GM18517 (cell line): ENCODE measurements around the gene LMF1.

Source experiments
- ATAC-seq: cut with Tn5 transposase; IDR thresholded peaks from one replicate; pipeline ENCODE4 v1.9.1; 2021; ENCODE audit warnings: mild to moderate bottlenecking, moderate library complexity; ENCODE audit not compliant: unreplicated experiment

LMF1 gene

DNA sequence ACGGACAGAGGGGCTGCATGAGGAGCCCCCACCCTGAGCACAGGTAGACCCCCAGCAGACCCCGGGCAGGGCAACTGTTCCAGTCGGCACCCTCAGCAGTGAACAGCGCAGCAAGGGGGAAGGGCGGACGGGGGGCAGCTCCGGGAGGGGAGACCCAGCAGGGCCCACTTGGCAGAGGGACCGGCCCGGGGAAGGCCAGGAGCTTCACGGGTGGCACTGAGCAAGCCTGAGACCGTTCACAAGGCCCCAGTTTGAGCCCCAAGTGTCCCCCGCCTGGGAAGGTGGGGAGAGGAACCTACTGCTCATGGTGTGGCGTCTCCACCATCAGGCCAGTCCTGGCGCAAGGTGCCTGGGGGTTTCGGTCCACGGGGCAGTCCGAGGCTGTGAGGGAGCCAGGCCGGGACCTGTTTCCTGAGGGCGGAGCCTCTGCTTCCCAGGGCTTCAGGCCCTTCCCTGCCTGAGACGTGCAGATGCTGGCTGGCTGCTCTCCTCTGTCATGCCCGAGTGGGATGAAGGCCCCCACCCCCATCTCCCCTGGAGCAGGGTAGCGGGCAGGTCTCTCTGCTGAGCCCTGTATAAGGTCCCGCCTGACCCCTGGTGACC is 115.9 kb downstream of the LMF1 start:
- no peak for ATAC-seq

DNA sequence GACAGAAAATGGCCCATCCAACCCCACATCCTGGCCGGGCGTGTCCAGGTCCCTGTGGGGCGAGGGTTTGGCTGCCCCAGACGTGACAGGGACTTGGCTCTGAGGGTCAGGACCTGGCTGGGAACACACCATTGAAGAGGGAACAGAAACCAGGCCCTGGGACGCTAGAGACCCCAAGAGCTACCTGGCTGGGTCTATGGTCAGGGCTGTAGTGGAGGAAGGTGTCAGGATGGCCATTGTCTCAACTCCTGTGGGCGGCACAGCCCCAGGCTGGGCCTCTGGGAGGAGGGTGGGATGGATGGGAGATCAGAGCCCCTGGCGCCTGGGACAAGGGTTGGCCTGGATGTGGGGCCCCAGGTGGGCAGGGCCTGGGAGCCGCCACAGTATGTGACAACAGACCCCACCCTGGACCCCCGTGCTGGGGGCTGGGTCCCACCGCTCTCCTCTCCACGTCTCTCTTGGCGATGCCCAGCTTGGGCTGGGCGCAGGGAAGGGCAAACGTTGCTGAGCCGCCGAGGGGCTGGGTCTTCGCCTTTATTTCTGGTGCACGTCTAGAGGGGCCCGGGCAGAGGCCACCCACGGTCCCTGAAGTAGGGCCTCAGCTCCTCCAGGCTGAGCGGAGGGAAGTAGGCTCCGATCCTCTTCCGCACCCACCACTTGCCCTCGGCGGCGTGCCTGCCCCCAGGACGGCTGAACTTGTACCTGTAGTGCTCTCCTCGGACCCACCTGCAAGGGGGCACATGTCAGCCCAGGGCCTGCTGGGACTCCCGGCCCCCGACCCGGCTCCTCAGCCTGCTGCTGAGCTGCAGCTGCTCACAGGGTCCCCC is 116.6 kb downstream of the LMF1 start:
- ATAC-seq = no peak

DNA sequence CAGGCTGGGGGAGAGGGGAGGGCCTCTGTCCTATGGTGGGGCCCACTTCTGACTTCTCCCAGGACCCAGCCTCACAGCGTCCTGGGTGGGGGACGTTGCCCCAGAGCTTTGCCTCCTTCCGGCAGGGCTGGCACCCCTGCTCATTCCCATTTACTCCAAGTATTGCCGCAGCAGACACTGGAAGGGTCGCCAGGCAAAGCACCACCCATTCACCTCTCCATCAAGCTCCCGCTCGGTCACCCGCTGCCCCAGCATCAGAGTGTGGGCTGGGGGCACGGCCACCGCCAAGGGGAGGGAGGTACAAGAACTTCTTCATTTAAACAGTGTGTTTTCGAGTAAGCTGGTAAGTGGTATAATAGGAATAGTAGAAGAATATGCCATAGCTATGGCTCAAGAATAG is 117.5 kb downstream of the LMF1 start:
- ATAC-seq = no peak

DNA sequence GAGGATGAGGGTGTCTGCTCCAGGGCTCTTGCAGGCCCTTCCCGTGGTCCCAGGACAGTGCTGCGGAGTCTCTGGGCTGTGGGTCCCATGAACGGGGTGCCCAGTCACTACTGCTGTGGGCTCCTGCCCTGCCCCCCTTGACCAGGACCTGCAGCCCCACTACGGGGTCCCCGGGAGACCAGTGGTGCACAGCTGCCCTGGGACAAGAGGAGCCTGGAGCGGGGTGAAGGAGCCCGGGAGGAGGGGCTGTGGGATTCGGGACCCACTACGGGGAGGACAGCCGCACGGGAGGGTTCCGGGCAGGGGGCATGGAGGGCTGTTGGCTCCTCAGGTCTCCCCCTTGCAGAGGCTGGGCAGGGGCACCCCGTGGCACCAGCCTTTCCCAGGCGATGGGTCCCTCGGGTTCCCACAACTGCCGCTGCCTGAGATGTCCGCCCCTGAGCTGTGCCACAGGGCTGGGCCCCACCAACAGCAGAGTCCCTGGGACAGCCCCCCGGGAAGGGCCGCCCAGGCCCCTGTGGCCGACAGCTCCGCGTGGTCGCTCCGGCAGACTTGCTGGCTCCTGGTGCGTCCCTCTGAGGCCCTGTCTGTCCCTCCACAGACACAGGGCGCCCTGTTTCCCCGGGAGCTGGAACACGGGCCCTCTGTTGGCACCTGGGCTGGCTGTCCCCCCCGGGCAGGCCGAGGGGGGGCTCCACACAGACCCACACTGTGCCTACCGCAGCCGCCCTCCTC is 118.2 kb downstream of the LMF1 start:
- no peak for ATAC-seq

DNA sequence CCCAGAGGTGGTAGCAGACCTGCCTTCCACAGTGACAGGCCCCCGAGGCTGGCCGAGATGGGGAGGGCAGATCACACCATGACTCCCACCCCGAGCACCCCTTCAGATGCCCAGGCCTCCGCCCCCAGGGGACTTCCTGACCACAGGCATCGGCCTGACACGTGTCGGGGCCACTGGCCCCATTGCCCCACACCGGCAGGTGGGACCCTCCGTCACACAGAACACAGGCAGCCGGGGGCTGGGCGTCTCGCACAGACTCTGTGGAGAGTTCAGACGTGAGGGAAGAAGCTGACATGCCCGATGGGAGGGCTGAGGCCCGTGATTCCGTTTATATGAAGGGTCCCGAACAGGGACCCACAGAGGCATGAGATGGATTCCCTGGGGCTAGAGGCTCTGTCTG is 118.9 kb downstream of the LMF1 start:
- no peak for ATAC-seq

DNA sequence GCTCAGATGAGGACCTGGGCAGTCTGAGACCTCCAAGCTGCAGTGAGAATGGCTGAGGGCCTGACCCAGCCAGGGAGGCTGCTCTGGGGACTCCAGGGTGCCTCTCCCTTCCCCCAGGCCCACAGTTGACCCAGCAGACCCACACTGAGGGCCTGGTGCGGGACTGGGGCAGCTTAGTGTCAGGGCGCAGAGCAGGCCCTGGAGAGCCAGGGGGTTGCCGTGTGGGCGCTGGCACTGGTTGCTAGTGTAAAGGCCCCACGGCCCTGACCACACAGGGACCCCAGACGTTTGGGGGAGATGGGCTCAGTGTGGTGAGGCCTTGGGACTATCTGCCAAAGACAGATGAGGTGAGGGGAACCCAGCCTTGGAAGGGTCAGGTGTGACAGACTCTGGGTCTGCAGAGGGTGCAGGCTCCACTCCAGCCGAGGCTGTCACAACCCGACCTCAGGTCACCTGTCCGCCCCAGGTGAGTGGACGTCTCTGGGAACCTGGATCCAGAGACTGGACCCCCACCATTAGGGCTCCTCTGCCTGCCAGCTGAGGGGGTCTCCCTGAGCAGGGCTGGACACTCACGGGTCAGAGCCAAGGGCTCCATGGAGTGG is 119.5 kb downstream of the LMF1 start:
- ATAC-seq = no peak

DNA sequence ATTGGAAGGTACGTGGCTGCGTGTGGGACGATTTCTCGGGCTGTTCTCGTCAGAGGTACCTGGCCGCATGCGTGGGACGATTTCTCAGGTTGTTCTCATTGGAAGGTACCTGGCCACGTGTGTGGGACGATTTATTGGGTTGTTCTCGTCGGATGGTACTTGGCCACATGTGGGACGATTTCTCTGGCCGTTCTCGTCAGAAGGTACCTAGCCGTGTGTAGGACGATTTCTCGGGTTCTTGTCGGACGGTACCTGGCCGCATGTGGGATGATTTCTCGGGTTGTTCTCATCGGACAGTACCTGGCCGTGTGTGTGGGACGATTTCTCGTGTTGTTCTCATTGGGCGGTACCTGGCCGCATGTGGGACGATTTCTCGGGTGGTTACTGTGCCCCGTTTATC is 120.1 kb downstream of the LMF1 start:
- no peak for ATAC-seq

DNA sequence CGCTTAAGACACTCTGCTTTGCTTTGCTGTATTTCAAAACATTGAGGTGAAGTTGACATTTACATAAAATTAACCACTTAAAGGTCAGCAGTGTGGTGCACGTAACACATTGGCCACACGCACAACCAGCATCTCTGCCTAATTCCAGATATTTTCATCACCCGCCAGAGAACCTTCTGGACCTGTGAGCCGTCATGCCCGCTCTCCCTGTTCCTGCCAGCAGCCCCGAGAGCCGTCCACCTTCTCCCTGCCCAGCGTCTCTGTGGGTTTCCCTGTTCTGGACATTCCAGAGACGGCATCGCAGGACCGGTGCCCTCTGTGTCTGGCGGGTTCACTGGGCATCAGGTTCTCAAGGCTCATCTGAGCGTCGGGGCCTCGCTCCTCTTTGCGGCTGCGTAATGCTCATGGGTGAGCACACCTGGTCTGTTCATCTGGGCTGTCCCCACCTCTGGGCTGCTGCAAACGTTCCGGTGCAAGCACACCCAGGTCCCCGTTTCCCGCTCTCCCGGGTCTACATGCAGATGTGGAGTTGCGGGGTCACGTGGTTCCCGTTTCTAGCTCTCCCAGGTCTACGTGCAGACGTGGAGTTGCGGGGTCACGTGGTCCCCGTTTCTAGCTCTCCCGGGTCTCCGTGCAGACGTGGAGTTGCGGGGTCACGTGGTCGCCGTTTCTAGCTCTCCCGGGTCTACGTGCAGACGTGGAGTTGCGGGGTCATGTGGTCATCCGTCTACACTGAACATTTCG is 122.1 kb downstream of the LMF1 start:
- no peak for ATAC-seq

DNA sequence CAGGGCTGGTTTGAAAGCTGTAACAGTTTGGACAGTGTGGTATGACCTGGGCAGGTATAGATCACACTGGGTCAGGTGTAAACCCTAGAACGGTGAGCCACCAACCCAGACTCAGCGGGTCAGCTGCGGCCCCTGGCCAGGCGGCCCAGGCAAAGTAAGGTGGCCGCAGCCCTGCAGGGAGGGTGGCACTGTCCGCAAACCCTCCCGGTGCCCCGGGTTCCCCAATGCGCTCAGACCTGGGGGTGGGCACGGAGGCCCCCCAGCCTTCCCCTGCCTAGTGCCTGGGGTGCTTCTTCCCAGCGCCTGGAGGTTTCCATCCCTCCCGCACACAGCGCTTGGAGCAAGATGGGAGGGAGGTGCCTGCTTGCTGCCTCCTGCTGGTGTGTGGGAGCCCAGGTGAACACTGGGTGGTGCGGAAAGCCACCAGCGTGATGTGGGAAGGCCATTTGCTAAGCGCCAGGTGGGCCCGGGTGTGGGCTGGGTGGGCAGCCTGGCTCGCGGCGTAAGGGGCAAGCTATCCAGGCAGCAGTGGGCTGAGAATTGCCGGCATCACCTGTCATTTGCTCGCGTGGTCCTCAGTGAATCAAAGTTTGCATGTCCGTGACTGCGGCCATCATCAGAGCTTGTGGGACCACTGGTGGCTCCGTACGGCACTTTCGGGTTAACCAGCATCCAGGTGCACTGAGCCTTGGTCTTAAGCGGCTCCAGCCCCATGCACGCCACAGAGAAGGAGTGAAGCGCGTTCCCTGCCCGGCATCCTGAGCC is 122.9 kb downstream of the LMF1 start:
- ATAC-seq = no peak

DNA sequence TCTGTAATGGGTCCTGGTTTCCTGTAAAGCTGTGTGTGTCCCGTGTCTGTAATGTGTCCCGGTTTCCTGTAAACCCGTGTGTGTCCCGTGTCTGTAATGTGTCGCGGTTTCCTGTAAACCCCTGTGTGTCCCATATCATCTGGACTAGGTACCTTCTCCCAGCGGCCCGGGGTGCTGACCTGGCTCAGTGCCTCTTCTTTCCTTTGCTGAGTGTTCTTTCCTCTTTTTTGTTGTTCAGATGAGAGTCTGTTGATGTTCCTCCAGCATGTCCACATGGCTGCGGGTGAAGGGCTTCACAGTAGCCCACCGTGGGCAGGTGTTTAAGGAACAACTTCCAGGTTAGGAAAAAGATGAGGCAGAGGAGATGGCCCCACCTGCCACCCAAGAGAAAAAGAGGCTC is 123.6 kb downstream of the LMF1 start:
- no peak for ATAC-seq

DNA sequence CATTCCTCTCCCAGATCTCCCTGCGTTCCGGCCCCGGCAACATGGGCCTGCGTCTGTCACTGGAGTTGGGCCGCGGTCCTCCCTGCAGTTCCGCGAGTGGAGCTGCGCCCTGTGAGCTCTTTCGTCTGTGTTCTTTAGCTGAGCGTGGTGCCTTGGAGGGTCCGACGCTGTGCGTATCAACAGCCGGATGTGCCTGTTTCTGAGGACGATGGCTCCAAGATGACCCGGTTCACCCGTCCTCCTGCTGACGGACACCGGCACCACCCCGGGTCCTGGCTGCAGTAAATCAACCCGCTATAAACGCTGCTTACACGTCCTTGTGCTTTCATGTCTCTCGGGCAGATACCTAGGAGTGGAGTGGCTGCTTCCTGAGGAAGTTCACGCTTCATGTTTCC is 125.4 kb downstream of the LMF1 start:
- no peak for ATAC-seq

DNA sequence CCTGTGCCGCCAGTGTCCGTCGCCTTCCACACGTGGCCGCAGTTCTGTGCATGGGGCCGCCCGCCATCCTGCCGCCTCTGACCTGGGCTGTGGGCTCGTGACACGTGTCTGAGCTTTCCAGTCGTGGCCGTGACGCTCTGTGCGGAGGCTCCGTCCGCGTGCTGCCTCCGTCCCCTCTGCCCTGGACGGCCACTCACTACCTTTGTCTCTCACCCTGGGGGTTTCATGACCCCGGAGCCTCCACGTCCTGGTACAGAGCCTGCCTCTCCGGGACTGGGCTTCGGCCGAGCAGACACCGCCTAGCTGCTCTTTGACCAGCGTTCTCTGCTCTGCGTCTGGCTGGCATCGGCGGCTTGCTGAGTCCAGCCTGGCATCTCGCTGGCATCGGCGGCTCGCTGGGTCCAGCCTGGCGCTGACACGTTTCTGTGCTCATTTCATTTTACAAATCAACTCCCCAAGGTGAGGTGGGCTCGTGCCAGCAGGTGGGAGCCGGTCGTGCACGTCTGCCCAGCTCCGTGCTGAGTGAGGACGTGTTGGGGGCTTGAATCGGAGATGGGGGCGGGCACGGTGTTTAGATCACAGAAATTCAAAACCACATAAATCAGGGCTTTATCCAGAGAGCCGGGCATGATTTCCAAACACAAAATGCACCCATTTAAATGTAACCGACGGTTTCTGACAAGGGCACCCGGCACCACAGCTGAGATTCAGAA is 126.0 kb downstream of the LMF1 start:
- ATAC-seq = no peak

DNA sequence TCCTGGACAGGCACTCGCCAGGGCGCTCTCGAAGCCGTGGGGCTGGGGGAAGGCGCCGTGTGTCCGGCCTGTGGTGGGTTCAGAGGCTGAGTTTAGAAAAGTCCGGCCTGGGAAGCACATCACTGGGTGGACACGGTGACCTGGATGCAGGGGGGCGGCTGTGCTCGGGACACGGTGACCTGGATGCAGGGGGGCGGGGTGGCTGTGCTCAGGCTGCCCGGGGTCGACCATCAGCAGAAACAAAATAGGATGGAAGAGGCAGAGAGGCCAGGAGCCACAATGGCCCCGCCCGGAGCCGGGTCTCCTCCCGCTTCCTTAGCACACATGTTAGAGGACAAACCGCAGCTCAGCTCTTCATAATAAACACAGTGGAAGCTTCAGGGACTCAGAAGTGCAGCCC is 127.0 kb downstream of the LMF1 start:
- ATAC-seq = no peak

DNA sequence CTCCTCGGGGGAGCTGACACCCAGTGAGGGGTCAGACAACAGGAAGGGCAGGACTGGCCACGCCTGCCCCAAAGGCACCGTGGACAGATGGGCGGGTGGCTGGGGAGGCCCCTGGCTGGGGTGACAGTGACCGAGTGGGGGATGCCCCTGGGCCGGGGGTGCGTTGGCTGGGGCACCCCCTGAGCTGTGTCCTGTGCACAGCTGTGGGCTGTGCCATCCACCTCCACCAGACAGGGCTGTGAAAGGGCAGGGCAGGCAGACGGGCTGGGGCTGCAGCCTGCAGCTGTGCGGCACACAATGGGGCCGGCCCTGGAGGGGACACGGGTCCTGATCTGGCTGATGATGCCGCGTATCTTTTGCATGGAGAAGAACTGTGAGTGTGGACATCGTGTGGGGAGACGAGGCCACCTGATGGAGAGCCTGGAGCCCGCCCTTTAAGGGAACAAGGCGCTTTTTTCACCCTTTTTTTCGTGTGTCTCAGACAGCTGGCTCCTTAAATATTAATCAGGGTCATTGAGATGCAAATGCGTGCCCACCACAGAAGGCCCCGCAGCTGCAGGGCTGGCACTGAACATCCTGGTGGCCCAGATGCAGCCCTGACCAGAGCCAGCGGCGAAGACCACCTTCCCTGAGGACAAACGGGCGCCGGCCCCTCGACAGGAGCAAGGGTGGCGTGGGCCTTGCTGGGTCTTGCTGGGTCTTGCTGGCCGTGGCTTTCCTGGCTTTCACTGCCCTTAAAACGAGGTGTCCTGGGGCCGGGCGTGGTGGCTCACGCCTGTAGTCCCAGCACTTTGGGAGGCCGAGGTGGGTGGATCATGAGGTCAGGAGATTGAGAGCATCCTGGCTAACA is 127.8 kb downstream of the LMF1 start:
- ATAC-seq = no peak

DNA sequence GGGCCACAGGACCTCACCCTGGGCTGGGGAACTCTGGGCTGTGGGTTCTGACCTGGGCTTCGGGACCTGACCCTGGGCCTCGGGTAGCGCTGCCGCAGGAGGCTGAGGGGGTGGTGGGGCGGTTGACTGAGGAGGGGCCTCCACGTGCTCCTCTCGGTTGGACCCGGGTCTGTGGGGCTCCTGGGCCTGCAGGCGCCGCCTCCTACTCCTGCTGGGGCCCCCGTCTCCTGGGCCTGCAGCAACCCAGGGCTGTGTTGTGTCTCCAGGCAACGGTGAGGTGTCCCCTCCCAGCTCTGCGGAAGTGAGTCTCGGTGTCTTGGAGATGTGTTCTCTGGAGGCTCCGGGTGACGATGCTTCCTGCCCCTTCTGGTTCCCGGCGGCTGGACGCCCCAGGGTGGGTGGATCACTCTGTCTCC is 128.7 kb downstream of the LMF1 start:
- no peak for ATAC-seq

DNA sequence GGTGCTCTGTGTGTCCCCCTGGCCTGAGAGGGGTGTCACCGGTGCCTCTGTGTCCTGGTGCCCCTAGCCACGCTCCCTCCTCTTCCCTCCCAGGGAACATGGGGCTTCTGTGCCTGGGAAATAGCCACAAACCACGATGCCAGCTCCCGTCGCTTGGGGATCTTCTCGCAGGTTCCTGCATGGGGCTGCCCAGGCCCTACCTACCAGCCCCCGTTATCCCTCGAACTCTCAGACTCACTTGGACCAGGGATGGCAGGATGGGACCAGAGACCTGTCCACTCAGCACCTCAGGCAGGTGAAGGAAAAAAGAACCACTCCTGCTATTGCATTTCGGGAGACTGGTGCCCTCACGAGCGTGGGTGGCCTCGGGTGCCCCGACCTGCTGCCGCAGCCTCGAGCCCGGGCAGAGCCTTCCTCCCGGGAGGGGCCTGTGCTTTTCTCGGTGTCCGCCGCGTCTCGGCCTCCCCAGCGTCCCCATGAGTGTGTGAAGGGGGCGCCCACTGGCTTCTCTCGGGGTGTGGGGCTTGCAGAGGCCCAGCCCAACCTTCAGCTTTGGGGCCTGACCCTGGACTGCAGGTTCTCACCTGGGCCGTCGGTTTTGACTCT is 129.2 kb downstream of the LMF1 start:
- ATAC-seq = no peak

DNA sequence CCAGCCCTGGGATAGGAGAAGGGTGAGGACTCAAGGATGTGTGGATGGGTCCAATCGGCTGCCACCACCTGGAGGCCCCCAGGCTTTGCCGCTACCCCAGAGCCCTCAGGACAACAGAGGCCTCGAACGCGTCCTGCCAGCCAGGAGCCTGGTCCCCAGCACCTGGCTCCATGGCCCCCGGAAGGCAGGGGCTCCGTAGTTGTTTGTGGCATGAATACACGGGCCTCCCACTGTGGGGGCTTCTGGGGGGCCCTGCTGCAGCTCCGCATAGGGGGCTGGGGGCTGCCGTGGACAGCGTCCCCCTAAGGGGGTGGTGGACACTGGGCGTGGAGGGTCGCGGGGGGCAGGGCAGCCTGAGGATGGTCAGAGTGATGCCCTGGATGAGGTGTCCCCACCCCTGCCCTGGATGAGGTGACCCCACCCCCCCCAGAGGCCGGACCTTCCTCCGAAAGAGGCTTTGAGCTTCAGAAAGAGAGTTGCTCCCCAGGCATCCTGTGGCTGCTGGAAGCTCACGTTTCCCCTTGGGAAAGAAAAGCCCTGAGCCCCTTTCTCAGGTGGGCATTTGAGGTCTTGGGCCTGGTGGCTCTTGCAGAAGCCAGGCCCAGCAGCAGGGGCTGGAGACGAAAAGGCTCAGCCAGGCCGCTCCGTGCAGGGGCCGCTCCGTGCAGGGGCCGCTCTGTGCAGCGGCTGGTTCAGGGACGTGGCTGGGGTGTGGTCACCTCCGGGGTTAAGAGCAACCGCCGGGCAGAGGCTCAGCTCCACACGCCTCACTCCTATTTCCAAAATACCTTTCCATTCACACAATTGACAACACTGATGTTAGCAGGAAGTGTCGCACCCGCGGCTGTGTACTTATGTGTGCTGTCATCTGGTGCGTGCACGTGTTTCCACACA is 130.0 kb downstream of the LMF1 start:
- no peak for ATAC-seq
